H1 (cell line): ENCODE results near the gene NUP205. TPM values are rescaled to one million over a fixed set of nuclear protein-coding genes. Genes with fewer than 3 reads are reported as not detected.

ENCODE experiments used
- CBX5 ChIP-seq: fragments of 300-800, 300-1000 bp; sonication (generic); IDR thresholded peaks from 2 replicates; pipeline ENCODE4 v1.7.1; 2016; ENCODE audit warnings: antibody characterized with exemption, low read length, low read depth
- CBX8 ChIP-seq: fragments of 300-800, 300-1000 bp; sonication (generic); IDR thresholded peaks from 2 replicates; pipeline ENCODE4 v1.7.1; 2016; ENCODE audit warnings: low read depth, low read length, borderline replicate concordance
- CHD2 ChIP-seq: IDR thresholded peaks from 2 replicates; pipeline ENCODE4 v1.6.1; 2012; ENCODE audit warnings: low read length, improper control_type of control experiment
- CREB1 ChIP-seq: IDR thresholded peaks from 2 replicates; pipeline ENCODE4 v1.6.1; 2012; ENCODE audit warnings: inconsistent platforms
- EZH2 ChIP-seq: fragments of 200-600 bp; sonication (generic); IDR thresholded peaks from 2 replicates; pipeline ENCODE4 v1.7.1; 2012; ENCODE audit warnings: low read depth, mild to moderate bottlenecking, moderate library complexity, low read length, inconsistent platforms; ENCODE audit not compliant: severe bottlenecking
- SP2 ChIP-seq: IDR thresholded peaks from 2 replicates; pipeline ENCODE4 v1.6.1; 2012; ENCODE audit warnings: mild to moderate bottlenecking, low read length, inconsistent platforms
- SUZ12 ChIP-seq: fragments of 200-600 bp; sonication (generic); IDR thresholded peaks from 2 replicates; pipeline ENCODE4 v1.6.1; 2012; ENCODE audit warnings: mild to moderate bottlenecking, inconsistent platforms, low read length, moderate library complexity, mixed read lengths
- polyA plus RNA-seq, 7 experiments: library from polyadenylated mRNA; depleted of rRNA in 3 of 7; stranded (reverse) in 5 of 7; unstranded in 2 of 7; fragments of >200 nt in 5 of 7; fragments of 200-250 nt in 2 of 7; gene quantifications; 1 replicate in 5 of 7; 2 replicates in 1 of 7; 4 replicates in 1 of 7; pipeline versions ENCODE4 v1.2.1 to v1.2.3, GENCODE V29; 2011 to 2013; ENCODE audit warnings: missing spikeins in 2 of 7, mixed read lengths in 2 of 7
- total RNA-seq: library from RNA; stranded (reverse); fragmentation: NEBNext Ultra II Directional; extraction: Animal tissue kit (Norgen Biotek cat#: 25700); gene quantifications from 2 replicates; pipeline ENCODE4 v1.2.1, GENCODE V29; 2021
- TF ChIP-seq, protein P1 (sequence below): fragments of 300-600 bp; sonication (generic); IDR thresholded peaks from 2 replicates; pipeline ENCODE4 v1.7.1; 2012; ENCODE audit warnings: low read length, moderate library complexity, mild to moderate bottlenecking, inconsistent platforms; ENCODE audit not compliant: insufficient replicate concordance

NUP205 gene
- total and polyA plus RNA-seq, 2 of the 8 experiments (the other 6 are each of a cell fraction or from before 2014, with no cell fraction given) = 148 to 216 TPM

DNA sequence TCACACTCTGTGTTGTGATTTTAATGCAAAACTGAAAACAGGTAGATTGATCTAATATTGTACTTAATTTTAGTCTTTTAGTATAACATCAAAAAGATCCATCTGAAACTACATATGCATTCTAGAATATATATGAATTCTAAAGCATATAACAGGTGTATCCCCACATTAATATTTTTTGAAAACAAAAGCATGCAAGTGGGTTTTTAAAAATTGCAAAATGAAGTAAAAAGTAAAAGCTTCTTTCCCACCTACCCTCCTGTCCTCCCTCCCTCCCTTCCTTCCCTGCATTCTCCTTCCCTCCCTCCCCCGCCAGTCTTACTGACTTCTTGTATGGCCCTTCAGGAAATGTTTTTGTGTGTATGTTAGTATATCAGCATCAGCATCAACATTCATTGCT, 90.0 kb downstream of the NUP205 start (continued):
- TF ChIP-seq, protein P1, sequence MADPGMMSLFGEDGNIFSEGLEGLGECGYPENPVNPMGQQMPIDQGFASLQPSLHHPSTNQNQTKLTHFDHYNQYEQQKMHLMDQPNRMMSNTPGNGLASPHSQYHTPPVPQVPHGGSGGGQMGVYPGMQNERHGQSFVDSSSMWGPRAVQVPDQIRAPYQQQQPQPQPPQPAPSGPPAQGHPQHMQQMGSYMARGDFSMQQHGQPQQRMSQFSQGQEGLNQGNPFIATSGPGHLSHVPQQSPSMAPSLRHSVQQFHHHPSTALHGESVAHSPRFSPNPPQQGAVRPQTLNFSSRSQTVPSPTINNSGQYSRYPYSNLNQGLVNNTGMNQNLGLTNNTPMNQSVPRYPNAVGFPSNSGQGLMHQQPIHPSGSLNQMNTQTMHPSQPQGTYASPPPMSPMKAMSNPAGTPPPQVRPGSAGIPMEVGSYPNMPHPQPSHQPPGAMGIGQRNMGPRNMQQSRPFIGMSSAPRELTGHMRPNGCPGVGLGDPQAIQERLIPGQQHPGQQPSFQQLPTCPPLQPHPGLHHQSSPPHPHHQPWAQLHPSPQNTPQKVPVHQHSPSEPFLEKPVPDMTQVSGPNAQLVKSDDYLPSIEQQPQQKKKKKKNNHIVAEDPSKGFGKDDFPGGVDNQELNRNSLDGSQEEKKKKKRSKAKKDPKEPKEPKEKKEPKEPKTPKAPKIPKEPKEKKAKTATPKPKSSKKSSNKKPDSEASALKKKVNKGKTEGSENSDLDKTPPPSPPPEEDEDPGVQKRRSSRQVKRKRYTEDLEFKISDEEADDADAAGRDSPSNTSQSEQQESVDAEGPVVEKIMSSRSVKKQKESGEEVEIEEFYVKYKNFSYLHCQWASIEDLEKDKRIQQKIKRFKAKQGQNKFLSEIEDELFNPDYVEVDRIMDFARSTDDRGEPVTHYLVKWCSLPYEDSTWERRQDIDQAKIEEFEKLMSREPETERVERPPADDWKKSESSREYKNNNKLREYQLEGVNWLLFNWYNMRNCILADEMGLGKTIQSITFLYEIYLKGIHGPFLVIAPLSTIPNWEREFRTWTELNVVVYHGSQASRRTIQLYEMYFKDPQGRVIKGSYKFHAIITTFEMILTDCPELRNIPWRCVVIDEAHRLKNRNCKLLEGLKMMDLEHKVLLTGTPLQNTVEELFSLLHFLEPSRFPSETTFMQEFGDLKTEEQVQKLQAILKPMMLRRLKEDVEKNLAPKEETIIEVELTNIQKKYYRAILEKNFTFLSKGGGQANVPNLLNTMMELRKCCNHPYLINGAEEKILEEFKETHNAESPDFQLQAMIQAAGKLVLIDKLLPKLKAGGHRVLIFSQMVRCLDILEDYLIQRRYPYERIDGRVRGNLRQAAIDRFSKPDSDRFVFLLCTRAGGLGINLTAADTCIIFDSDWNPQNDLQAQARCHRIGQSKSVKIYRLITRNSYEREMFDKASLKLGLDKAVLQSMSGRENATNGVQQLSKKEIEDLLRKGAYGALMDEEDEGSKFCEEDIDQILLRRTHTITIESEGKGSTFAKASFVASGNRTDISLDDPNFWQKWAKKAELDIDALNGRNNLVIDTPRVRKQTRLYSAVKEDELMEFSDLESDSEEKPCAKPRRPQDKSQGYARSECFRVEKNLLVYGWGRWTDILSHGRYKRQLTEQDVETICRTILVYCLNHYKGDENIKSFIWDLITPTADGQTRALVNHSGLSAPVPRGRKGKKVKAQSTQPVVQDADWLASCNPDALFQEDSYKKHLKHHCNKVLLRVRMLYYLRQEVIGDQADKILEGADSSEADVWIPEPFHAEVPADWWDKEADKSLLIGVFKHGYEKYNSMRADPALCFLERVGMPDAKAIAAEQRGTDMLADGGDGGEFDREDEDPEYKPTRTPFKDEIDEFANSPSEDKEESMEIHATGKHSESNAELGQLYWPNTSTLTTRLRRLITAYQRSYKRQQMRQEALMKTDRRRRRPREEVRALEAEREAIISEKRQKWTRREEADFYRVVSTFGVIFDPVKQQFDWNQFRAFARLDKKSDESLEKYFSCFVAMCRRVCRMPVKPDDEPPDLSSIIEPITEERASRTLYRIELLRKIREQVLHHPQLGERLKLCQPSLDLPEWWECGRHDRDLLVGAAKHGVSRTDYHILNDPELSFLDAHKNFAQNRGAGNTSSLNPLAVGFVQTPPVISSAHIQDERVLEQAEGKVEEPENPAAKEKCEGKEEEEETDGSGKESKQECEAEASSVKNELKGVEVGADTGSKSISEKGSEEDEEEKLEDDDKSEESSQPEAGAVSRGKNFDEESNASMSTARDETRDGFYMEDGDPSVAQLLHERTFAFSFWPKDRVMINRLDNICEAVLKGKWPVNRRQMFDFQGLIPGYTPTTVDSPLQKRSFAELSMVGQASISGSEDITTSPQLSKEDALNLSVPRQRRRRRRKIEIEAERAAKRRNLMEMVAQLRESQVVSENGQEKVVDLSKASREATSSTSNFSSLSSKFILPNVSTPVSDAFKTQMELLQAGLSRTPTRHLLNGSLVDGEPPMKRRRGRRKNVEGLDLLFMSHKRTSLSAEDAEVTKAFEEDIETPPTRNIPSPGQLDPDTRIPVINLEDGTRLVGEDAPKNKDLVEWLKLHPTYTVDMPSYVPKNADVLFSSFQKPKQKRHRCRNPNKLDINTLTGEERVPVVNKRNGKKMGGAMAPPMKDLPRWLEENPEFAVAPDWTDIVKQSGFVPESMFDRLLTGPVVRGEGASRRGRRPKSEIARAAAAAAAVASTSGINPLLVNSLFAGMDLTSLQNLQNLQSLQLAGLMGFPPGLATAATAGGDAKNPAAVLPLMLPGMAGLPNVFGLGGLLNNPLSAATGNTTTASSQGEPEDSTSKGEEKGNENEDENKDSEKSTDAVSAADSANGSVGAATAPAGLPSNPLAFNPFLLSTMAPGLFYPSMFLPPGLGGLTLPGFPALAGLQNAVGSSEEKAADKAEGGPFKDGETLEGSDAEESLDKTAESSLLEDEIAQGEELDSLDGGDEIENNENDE = no peak
- no peak for TF ChIP-seq CHD2
- no peak for TF ChIP-seq CBX8
- no peak for TF ChIP-seq EZH2
- no peak for TF ChIP-seq CREB1
- TF ChIP-seq SP2 = no peak
- TF ChIP-seq SUZ12 = no peak
- no peak for TF ChIP-seq CBX5
